IPS-20b (cell line): ENCODE measurements around the gene MRPL40.

ENCODE experiments used
- H3K27ac ChIP-seq: one replicate; pipeline ENCODE4 v1.5.1; 2013; ENCODE audit warnings: low read length
- H3K27me3 ChIP-seq: 2 replicates; pipeline ENCODE4 v1.6.1; 2013; ENCODE audit warnings: mild to moderate bottlenecking, low read length, inconsistent platforms; ENCODE audit not compliant: insufficient read depth
- H3K36me3 ChIP-seq: 2 replicates; pipeline ENCODE4 v1.6.1; 2013; ENCODE audit warnings: low read depth, mild to moderate bottlenecking, inconsistent platforms, low read length, moderate library complexity; ENCODE audit not compliant: insufficient read depth
- H3K4me1 ChIP-seq: 2 replicates; pipeline ENCODE4 v1.6.1; 2013; ENCODE audit warnings: mild to moderate bottlenecking, control low read depth, inconsistent platforms, low read length, moderate library complexity; ENCODE audit not compliant: insufficient read depth
- H3K4me3 ChIP-seq: 2 replicates; pipeline ENCODE4 v1.5.1; 2013; ENCODE audit warnings: mild to moderate bottlenecking, low read length, inconsistent platforms
- H3K9ac ChIP-seq: 2 replicates; pipeline ENCODE4 v1.6.1; 2013; ENCODE audit warnings: low read depth, mild to moderate bottlenecking, inconsistent platforms, low read length, moderate library complexity
- H3K9me3 ChIP-seq: 2 replicates; pipeline ENCODE4 v1.6.1; 2013; ENCODE audit warnings: mild to moderate bottlenecking, low read depth, low read length, inconsistent platforms; ENCODE audit not compliant: insufficient read depth

Gene MRPL40

GRCh38 chr22:19397734-19398104, 34.6 kb upstream of the MRPL40 start:
- H3K9me3 ChIP-seq = no peaks in the 10 kb centered on the region

GRCh38 chr22:19398206-19398605, 34.1 kb upstream of the MRPL40 start:
- Histone ChIP-seq H3K27ac (no peak overlapping the region), H3K9me3 (no peaks in the 10 kb centered on the region), H3K4me3 (no peak overlapping the region), H3K36me3 (peaks cover 90% of the 10 kb centered on the region), H3K9ac (no peak overlapping the region), H3K4me1 (no peaks in the 10 kb centered on the region), H3K27me3 (no peaks in the 10 kb centered on the region)

More at GRCh38 chr22:19397734-19398104, 34.6 kb upstream of the MRPL40 start:
- Histone ChIP-seq H3K4me3 (no peak overlapping the region), H3K27me3 (no peaks in the 10 kb centered on the region), H3K36me3 (peaks cover 93% of the 10 kb centered on the region), H3K4me1 (no peaks in the 10 kb centered on the region), H3K27ac (no peak overlapping the region), H3K9ac (no peak overlapping the region)

DNA sequence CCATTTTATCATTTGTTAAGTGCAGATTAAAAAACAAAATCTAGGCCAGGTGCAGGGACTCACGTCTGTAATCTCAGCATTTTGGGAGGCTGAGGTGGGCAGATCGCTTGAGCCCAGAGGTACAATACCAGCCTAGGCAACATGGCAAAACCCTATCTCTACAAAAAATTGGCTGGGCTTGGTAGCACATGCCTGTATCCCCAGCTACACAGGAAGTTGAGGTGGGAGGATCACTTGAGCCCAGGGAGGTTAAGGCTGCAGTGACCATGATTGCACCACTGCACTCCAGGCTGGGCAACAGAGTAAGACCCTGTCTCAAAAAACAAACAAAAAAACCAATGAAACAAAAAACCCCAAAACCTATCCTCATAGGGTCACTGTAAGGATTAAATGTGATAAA, 33.7 kb upstream of the MRPL40 start:
- Histone ChIP-seq H3K4me3 (no peak overlapping the region), H3K27ac (no peak overlapping the region), H3K27me3 (no peaks in the 10 kb centered on the region), H3K9me3 (no peaks in the 10 kb centered on the region), H3K9ac (no peak overlapping the region), H3K36me3 (peaks cover 86% of the 10 kb centered on the region), H3K4me1 (no peaks in the 10 kb centered on the region)

DNA sequence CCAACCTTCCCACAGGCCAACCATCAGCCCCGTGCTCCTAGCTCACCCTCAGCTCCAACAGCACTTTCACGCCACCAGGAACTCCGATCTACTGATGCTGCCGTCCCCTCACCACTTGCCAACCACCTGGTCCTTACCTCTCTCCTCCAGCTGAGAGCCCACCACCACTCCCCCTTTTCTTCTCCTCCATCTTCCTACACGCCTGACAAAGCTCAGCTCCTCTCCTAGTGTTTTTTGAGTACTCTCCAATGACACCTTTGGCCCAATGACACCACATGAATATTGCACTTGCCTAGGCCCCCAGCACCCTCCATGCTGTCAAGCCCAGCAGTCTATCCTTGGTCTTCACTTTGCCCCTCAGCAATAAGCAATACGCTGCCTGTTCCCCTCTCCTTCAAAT, 31.5 kb upstream of the MRPL40 start:
- Histone ChIP-seq H3K4me3 (no peak overlapping the region), H3K9me3 (no peaks in the 10 kb centered on the region), H3K4me1 (no peaks in the 10 kb centered on the region), H3K9ac (no peak overlapping the region), H3K27me3 (no peaks in the 10 kb centered on the region), H3K27ac (no peak overlapping the region), H3K36me3 (peaks cover 84% of the 10 kb centered on the region)

GRCh38 chr22:19401483-19401882, 30.9 kb upstream of the MRPL40 start:
- H3K27me3 ChIP-seq = no peaks in the 10 kb centered on the region
- no peak overlapping the region for H3K4me3 ChIP-seq
- H3K36me3 ChIP-seq = peaks cover 85% of the 10 kb centered on the region
- H3K9me3 ChIP-seq = no peaks in the 10 kb centered on the region
- no peak overlapping the region for H3K27ac ChIP-seq
- H3K9ac ChIP-seq = no peak overlapping the region
- no peaks in the 10 kb centered on the region for H3K4me1 ChIP-seq

- Histone ChIP-seq H3K4me1 (no peaks in the 10 kb centered on the region), H3K27me3 (no peaks in the 10 kb centered on the region), H3K9me3 (no peaks in the 10 kb centered on the region), H3K36me3 (peaks cover 85% of the 10 kb centered on the region), H3K4me3 (no peak overlapping the region), H3K27ac (no peak overlapping the region), H3K9ac (no peak overlapping the region)
Observed at GRCh38 chr22:19402642-19403191, 29.6 kb upstream of the MRPL40 start.

DNA sequence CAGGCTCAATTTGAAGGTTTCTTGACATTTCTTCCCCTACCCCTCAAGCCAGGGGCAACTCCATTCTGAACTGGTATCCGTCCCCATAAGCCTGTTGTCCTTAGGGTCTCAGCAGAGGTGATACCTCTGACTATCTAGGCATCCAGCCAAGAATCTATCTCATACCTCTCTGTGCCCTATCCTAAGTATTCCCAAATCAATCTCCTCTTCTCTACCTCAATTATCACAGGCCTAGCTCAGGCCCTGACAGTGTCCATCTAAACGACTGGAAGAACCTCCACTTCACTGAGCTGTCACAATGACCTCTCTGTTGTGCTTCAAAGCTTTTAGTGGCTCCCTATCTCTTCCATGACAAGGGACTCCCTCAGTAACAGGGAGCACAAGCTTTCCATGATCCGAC, 27.7 kb upstream of the MRPL40 start:
- H3K36me3 ChIP-seq = peaks cover 84% of the 10 kb centered on the region
- H3K27me3 ChIP-seq = no peaks in the 10 kb centered on the region
- H3K4me1 ChIP-seq = no peaks in the 10 kb centered on the region

DNA sequence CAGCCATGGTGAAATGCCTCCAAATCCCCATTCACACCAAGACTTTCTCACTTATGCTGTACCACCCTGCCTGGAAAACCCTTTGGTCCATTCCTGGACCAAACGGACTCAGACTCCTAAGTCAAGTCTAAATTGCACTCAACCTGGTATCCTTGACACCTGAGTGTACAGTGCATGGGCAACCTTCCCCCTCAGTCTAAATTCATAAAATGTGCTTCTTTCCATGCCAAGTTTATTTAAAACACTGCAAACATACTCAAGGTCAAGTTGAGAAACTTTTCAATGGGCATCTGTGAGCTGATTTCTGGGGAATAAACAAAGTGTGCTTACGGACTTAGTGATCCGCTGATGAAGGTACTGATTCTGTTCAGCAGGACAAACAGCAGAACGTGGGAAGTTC, 27.2 kb upstream of the MRPL40 start:
- H3K36me3 ChIP-seq = peaks cover 84% of the 10 kb centered on the region
- H3K27ac ChIP-seq = no peak overlapping the region
- H3K9me3 ChIP-seq = no peaks in the 10 kb centered on the region
- H3K4me1 ChIP-seq = no peaks in the 10 kb centered on the region
- no peaks in the 10 kb centered on the region for H3K27me3 ChIP-seq
- H3K4me3 ChIP-seq = no peak overlapping the region
- H3K9ac ChIP-seq = no peak overlapping the region

More for the DNA sequence above, 27.7 kb upstream of the MRPL40 start:
- Histone ChIP-seq H3K4me3 (no peak overlapping the region), H3K9ac (no peak overlapping the region), H3K27ac (no peak overlapping the region), H3K9me3 (no peaks in the 10 kb centered on the region)

GRCh38 chr22:19405652-19406051, 26.7 kb upstream of the MRPL40 start:
- Histone ChIP-seq H3K36me3 (peaks cover 84% of the 10 kb centered on the region), H3K27ac (no peak overlapping the region), H3K9ac (no peak overlapping the region), H3K27me3 (no peaks in the 10 kb centered on the region), H3K4me3 (no peak overlapping the region), H3K4me1 (no peaks in the 10 kb centered on the region), H3K9me3 (no peaks in the 10 kb centered on the region)

- H3K9me3 ChIP-seq = no peaks in the 10 kb centered on the region
- H3K36me3 ChIP-seq = peaks cover 79% of the 10 kb centered on the region
- H3K27ac ChIP-seq = no peak overlapping the region
- H3K27me3 ChIP-seq = no peaks in the 10 kb centered on the region
- no peaks in the 10 kb centered on the region for H3K4me1 ChIP-seq
- no peak overlapping the region for H3K9ac ChIP-seq
- H3K4me3 ChIP-seq = no peak overlapping the region
Observed at GRCh38 chr22:19406281-19406811, 26.0 kb upstream of the MRPL40 start.

DNA sequence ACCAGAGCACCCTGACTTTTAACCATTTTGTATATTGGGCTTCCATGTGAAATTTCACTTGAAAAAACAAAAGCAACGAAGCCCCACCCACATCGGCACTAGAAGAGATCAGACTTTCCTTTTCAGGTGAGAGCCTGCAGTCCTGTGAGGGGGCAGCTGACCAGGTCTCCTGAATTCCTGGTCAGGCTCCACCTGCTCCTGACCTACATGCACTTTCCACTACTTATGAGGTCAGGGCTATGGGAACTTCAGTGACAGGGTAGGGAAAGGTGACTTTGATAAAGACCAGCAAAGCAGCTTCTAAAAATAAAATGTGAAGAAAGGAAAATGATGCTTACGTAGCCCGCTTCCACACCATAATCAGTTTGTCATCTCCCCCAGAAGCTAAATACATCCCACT, 25.5 kb upstream of the MRPL40 start:
- H3K4me3 ChIP-seq = no peak overlapping the region
- H3K36me3 ChIP-seq = peaks cover 76% of the 10 kb centered on the region
- no peak overlapping the region for H3K9ac ChIP-seq
- no peaks in the 10 kb centered on the region for H3K27me3 ChIP-seq
- no peak overlapping the region for H3K27ac ChIP-seq
- H3K4me1 ChIP-seq = no peaks in the 10 kb centered on the region
- no peaks in the 10 kb centered on the region for H3K9me3 ChIP-seq

DNA sequence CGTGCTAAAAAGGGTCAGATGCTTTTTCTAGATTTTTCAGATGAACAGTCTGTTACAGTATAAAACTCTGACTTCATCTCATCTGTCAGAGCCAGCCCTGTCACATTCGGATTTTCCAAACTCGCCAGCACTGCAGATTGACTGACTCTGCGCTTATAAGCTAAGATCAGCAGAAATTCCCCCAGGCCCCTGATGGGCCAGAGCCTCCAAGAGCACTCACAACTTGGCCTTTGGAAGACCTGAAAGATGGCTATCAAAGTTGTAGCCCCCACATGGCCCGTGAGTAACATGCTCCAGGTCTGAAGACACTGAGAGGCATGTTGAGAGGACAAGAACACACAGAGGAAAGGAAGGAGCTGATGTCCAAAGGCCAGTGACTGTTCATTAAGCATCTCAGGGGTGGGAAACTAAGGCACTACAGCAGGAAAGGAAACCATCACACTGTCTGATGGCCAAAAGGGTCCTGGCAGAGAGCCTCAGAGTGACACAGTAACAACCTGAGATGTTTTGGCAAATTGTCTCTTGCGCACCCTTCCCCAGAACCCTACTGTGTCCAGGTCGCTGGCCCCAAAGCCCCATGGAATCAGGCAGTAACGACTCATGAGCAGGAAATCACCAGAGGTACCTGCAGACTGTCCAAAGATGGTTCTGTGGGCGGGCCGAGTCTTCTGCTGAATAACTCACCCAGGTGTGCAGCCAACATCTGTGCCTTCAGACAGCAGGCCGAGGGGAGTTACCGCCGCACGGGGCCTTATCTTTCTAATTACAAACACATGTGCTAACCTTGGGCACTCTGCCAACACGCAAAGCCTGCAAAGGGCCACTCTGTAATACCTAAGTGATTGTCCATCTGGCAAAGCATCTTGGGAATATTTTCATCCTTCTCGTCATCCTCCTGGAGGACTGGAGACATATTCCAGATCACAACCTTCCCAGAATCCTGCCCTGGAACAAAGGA, 24.4 kb upstream of the MRPL40 start:
- H3K36me3 ChIP-seq = peaks cover 67% of the 10 kb centered on the region
- H3K27ac ChIP-seq = no peak overlapping the region
- H3K4me3 ChIP-seq = no peak overlapping the region
- H3K9ac ChIP-seq = no peak overlapping the region
- no peaks in the 10 kb centered on the region for H3K9me3 ChIP-seq
- H3K27me3 ChIP-seq = no peaks in the 10 kb centered on the region
- H3K4me1 ChIP-seq = no peaks in the 10 kb centered on the region
